T47D (cell line): ENCODE results near the gene MAGI2.

ENCODE experiments used
- DNase-seq, 2 experiments: peaks; one replicate each; pipeline versions ENCODE4 v3.0.0 to v3.0.0-alpha.2; 2011 to 2012; ENCODE audit warnings: low read depth in 1 of 2, low spot score in 1 of 2
- JUND ChIP-seq: IDR thresholded peaks from 2 replicates; pipeline ENCODE4 v1.6.1; 2012; ENCODE audit warnings: low read depth
- in situ Hi-C: cut with HindIII; loops from 2 replicates; pipeline ENCODE4 v1.10.0; 2016; ENCODE audit warnings: low sequenced_read_pairs, low pct_unique_long_range_greater_than_20kb

The MAGI2 gene

GRCh38 chr7:79240413-79240812 lies 213.1 kb downstream of the MAGI2 start:
- TF ChIP-seq JUND = no peak
- in situ Hi-C loops = no loop called here
- no peak for DNase-seq

- in situ Hi-C loops = no loop called here
- no peak for TF ChIP-seq JUND
- DNase-seq = no peak
Measured at GRCh38 chr7:79236352-79237028, 217.0 kb downstream of the MAGI2 start.

GRCh38 chr7:79227044-79227443 lies 226.4 kb downstream of the MAGI2 start:
- no peak for DNase-seq
- in situ Hi-C loops = no loop called here
- no peak for TF ChIP-seq JUND

- TF ChIP-seq JUND = no peak
- no peak for DNase-seq
- in situ Hi-C loops = no loop called here
Measured at GRCh38 chr7:79221211-79221610, 232.3 kb downstream of the MAGI2 start.

- TF ChIP-seq JUND = no peak
- no peak for DNase-seq
- in situ Hi-C loops = no loop called here
Measured at GRCh38 chr7:79217976-79218626, 235.4 kb downstream of the MAGI2 start.

- in situ Hi-C loops = no loop called here
- DNase-seq = no peak
- no peak for TF ChIP-seq JUND
Measured at GRCh38 chr7:79217468-79217867, 236.0 kb downstream of the MAGI2 start.

- in situ Hi-C loops = no loop called here
- no peak for TF ChIP-seq JUND
- no peak for DNase-seq
Measured at GRCh38 chr7:79216236-79216635, 237.2 kb downstream of the MAGI2 start.

- DNase-seq = no peak
- TF ChIP-seq JUND = no peak
- in situ Hi-C loops = no loop called here
Measured at GRCh38 chr7:79212334-79212733, 241.1 kb downstream of the MAGI2 start.

GRCh38 chr7:79211724-79212123 lies 241.7 kb downstream of the MAGI2 start:
- no peak for TF ChIP-seq JUND
- DNase-seq = peak in 1 of 2 experiments; percentile 37
- in situ Hi-C loops = no loop called here

- no peak for TF ChIP-seq JUND
- in situ Hi-C loops = no loop called here
- no peak for DNase-seq
Measured at GRCh38 chr7:79199961-79200360, 253.5 kb downstream of the MAGI2 start.

- in situ Hi-C loops = no loop called here
- TF ChIP-seq JUND = no peak
- DNase-seq = no peak
Measured at GRCh38 chr7:79199266-79199665, 254.2 kb downstream of the MAGI2 start.

GRCh38 chr7:79185605-79186004 lies 267.9 kb downstream of the MAGI2 start:
- TF ChIP-seq JUND = no peak
- in situ Hi-C loops = no loop called here
- DNase-seq = no peak

- no peak for DNase-seq
- no peak for TF ChIP-seq JUND
- in situ Hi-C loops = no loop called here
Measured at GRCh38 chr7:79182283-79182682, 271.2 kb downstream of the MAGI2 start.

- in situ Hi-C loops = no loop called here
- no peak for TF ChIP-seq JUND
Measured at GRCh38 chr7:79180533-79180932, 272.9 kb downstream of the MAGI2 start.

More at GRCh38 chr7:79180533-79180932, 272.9 kb downstream of the MAGI2 start:
- no peak for DNase-seq
